H1 (cell line): Measurements from ENCODE around the gene FAF2. TPM values are rescaled to one million over a fixed set of nuclear protein-coding genes. Genes with fewer than 3 reads are reported as not detected.

Source experiments
- polyA plus RNA-seq, 7 experiments: library from polyadenylated mRNA; depleted of rRNA in 3 of 7; stranded (reverse) in 5 of 7; unstranded in 2 of 7; fragments of >200 nt in 5 of 7; fragments of 200-250 nt in 2 of 7; gene quantifications; 1 replicate in 5 of 7; 2 replicates in 1 of 7; 4 replicates in 1 of 7; pipeline versions ENCODE4 v1.2.1 to v1.2.3, GENCODE V29; 2011 to 2013; ENCODE audit warnings: missing spikeins in 2 of 7, mixed read lengths in 2 of 7
- total RNA-seq: library from RNA; stranded (reverse); fragmentation: NEBNext Ultra II Directional; extraction: Animal tissue kit (Norgen Biotek cat#: 25700); gene quantifications from 2 replicates; pipeline ENCODE4 v1.2.1, GENCODE V29; 2021
- TF ChIP-seq, protein P1 (sequence below): fragments of 300-600 bp; sonication (generic); IDR thresholded peaks from 2 replicates; pipeline ENCODE4 v1.7.1; 2012; ENCODE audit warnings: low read length, moderate library complexity, mild to moderate bottlenecking, inconsistent platforms; ENCODE audit not compliant: insufficient replicate concordance

FAF2 gene
- total and polyA plus RNA-seq, 2 of the 8 experiments (the other 6 are each of a cell fraction or from before 2014, with no cell fraction given), result 20.8 to 35.8 TPM

DNA sequence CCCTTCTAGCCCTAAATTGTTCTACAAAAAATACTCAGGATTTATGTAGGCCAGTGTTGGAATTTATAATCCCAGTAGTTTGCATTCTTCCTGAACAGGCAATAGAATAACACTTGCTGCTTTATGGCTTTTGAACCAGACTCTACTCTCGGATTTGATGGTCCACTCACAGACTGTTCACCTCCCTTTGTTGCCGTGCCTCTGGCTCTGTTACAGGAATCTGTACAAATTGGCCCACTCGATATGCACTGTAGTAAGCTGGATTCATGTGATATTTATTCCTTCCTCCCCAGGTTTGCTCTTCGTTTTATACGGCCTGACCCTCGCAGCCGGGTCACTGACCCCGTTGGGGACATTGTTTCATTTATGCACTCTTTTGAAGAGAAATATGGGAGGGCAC, 43.7 kb downstream of the FAF2 start (continued):
- TF ChIP-seq, protein P1, sequence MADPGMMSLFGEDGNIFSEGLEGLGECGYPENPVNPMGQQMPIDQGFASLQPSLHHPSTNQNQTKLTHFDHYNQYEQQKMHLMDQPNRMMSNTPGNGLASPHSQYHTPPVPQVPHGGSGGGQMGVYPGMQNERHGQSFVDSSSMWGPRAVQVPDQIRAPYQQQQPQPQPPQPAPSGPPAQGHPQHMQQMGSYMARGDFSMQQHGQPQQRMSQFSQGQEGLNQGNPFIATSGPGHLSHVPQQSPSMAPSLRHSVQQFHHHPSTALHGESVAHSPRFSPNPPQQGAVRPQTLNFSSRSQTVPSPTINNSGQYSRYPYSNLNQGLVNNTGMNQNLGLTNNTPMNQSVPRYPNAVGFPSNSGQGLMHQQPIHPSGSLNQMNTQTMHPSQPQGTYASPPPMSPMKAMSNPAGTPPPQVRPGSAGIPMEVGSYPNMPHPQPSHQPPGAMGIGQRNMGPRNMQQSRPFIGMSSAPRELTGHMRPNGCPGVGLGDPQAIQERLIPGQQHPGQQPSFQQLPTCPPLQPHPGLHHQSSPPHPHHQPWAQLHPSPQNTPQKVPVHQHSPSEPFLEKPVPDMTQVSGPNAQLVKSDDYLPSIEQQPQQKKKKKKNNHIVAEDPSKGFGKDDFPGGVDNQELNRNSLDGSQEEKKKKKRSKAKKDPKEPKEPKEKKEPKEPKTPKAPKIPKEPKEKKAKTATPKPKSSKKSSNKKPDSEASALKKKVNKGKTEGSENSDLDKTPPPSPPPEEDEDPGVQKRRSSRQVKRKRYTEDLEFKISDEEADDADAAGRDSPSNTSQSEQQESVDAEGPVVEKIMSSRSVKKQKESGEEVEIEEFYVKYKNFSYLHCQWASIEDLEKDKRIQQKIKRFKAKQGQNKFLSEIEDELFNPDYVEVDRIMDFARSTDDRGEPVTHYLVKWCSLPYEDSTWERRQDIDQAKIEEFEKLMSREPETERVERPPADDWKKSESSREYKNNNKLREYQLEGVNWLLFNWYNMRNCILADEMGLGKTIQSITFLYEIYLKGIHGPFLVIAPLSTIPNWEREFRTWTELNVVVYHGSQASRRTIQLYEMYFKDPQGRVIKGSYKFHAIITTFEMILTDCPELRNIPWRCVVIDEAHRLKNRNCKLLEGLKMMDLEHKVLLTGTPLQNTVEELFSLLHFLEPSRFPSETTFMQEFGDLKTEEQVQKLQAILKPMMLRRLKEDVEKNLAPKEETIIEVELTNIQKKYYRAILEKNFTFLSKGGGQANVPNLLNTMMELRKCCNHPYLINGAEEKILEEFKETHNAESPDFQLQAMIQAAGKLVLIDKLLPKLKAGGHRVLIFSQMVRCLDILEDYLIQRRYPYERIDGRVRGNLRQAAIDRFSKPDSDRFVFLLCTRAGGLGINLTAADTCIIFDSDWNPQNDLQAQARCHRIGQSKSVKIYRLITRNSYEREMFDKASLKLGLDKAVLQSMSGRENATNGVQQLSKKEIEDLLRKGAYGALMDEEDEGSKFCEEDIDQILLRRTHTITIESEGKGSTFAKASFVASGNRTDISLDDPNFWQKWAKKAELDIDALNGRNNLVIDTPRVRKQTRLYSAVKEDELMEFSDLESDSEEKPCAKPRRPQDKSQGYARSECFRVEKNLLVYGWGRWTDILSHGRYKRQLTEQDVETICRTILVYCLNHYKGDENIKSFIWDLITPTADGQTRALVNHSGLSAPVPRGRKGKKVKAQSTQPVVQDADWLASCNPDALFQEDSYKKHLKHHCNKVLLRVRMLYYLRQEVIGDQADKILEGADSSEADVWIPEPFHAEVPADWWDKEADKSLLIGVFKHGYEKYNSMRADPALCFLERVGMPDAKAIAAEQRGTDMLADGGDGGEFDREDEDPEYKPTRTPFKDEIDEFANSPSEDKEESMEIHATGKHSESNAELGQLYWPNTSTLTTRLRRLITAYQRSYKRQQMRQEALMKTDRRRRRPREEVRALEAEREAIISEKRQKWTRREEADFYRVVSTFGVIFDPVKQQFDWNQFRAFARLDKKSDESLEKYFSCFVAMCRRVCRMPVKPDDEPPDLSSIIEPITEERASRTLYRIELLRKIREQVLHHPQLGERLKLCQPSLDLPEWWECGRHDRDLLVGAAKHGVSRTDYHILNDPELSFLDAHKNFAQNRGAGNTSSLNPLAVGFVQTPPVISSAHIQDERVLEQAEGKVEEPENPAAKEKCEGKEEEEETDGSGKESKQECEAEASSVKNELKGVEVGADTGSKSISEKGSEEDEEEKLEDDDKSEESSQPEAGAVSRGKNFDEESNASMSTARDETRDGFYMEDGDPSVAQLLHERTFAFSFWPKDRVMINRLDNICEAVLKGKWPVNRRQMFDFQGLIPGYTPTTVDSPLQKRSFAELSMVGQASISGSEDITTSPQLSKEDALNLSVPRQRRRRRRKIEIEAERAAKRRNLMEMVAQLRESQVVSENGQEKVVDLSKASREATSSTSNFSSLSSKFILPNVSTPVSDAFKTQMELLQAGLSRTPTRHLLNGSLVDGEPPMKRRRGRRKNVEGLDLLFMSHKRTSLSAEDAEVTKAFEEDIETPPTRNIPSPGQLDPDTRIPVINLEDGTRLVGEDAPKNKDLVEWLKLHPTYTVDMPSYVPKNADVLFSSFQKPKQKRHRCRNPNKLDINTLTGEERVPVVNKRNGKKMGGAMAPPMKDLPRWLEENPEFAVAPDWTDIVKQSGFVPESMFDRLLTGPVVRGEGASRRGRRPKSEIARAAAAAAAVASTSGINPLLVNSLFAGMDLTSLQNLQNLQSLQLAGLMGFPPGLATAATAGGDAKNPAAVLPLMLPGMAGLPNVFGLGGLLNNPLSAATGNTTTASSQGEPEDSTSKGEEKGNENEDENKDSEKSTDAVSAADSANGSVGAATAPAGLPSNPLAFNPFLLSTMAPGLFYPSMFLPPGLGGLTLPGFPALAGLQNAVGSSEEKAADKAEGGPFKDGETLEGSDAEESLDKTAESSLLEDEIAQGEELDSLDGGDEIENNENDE, result no peak
